Kidney epithelial cell (primary cell): ENCODE results near the gene JARID2. TPM values are rescaled to one million over a fixed set of nuclear protein-coding genes. Genes with fewer than 3 reads are reported as not detected.

ENCODE experiments used
- DNase-seq: peaks from one replicate; pipeline ENCODE4 v3.0.0-alpha.2; 2010; ENCODE audit warnings: low read depth
- H3K27me3 ChIP-seq: 2 replicates; pipeline ENCODE4 v1.6.0; 2011; ENCODE audit warnings: low read length; ENCODE audit not compliant: control insufficient read depth, insufficient read depth
- H3K36me3 ChIP-seq: 2 replicates; pipeline ENCODE4 v1.5.1; 2011; ENCODE audit warnings: low read length; ENCODE audit not compliant: control insufficient read depth, insufficient read depth
- H3K4me3 ChIP-seq: 2 replicates; pipeline ENCODE4 v1.5.1; 2011; ENCODE audit warnings: low read depth, mild to moderate bottlenecking, control low read depth, low read length
- total RNA-seq: library from RNA; depleted of rRNA; stranded (reverse); fragments of >200 nt; gene quantifications from 2 replicates; pipeline ENCODE4 v1.2.3, GENCODE V29; 2015
- TF ChIP-seq, protein P1 (sequence below): IDR thresholded peaks from 2 replicates; pipeline ENCODE4 v1.5.1; 2011; ENCODE audit warnings: mild to moderate bottlenecking, moderate library complexity, low read length, control low read depth, inconsistent platforms; ENCODE audit not compliant: insufficient read depth, poor library complexity, severe bottlenecking

The JARID2 gene
- total RNA-seq, 1 donor from 2014 or later, result 15.2 TPM

DNA sequence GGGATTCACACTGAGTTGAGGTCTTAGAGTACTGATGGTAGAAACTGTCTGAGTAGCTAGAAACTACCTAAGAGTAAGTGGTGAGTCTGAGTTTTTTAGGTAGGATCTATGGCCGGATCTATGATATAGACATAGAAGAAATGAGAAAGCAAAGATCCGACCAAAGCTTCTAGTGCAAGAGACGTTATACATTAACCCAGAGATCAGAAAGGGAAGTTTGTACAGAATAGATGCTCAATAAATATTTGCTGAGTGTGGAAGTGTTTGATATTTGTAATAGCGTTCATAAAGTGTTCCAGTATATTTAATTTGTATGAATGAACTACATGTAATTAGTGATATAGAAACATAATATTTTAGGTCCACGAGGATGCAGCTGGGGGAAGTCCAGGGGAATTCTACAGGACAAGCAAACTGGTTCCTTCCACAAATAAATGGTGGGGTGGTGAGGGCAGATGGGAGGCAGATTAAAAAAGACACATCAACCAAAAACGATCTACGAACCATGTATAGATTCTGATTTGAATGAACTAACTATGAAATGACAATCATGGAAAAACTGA, 31.9 kb upstream of the JARID2 start:
- H3K4me3 ChIP-seq, result no peak overlapping the region
- H3K27me3 ChIP-seq, result no peaks in the 10 kb centered on the region
- no peak for DNase-seq
- TF ChIP-seq, protein P1, sequence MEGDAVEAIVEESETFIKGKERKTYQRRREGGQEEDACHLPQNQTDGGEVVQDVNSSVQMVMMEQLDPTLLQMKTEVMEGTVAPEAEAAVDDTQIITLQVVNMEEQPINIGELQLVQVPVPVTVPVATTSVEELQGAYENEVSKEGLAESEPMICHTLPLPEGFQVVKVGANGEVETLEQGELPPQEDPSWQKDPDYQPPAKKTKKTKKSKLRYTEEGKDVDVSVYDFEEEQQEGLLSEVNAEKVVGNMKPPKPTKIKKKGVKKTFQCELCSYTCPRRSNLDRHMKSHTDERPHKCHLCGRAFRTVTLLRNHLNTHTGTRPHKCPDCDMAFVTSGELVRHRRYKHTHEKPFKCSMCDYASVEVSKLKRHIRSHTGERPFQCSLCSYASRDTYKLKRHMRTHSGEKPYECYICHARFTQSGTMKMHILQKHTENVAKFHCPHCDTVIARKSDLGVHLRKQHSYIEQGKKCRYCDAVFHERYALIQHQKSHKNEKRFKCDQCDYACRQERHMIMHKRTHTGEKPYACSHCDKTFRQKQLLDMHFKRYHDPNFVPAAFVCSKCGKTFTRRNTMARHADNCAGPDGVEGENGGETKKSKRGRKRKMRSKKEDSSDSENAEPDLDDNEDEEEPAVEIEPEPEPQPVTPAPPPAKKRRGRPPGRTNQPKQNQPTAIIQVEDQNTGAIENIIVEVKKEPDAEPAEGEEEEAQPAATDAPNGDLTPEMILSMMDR, result no peak
- no peaks in the 10 kb centered on the region for H3K36me3 ChIP-seq

DNA sequence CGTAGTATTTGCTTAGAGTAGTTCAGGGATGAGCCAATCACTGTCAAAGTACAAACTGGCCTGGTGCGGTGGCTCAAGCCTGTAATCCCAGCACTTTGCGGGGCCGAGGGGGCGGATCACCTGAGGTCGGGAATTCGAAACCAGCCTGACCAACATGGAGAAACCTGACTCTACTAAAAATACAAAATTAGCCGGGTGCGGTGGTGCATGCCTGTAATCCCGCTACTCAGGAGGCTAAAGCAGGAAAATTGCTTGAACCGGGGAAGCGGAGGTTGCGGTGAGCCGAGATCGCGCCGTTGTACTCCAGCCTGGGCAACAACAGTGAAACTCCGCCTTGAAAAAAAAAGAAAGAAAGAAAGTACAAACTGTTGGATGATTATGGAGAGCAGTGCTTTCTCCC, 27.5 kb upstream of the JARID2 start:
- no peaks in the 10 kb centered on the region for H3K27me3 ChIP-seq
- no peak for DNase-seq
- TF ChIP-seq, protein P1, result no peak

DNA sequence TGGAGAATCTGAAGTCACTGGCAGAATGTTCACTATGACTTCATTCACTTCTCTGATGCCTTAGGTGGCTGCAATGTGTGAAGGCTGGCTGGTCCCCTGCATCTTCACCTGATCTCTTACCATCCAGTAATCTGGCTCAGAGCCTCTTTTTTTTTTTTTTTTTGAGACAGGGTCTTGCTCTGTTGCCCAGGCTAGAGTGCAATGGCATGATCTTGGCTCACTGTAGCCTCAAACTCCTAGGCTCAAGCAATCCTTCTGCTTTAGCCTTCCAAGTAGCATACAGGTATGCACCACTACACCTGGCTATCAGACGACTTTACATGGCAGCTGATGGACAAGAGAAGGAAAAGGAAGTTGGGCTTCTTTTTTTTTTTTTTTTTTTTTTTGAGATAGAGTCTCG, 25.8 kb upstream of the JARID2 start:
- Histone ChIP-seq H3K27me3 (no peaks in the 10 kb centered on the region), H3K36me3 (no peaks in the 10 kb centered on the region), H3K4me3 (no peak overlapping the region)
- DNase-seq, result no peak
- TF ChIP-seq, protein P1, result no peak

More for the DNA sequence above, 27.5 kb upstream of the JARID2 start:
- no peak overlapping the region for H3K4me3 ChIP-seq
- no peaks in the 10 kb centered on the region for H3K36me3 ChIP-seq

DNA sequence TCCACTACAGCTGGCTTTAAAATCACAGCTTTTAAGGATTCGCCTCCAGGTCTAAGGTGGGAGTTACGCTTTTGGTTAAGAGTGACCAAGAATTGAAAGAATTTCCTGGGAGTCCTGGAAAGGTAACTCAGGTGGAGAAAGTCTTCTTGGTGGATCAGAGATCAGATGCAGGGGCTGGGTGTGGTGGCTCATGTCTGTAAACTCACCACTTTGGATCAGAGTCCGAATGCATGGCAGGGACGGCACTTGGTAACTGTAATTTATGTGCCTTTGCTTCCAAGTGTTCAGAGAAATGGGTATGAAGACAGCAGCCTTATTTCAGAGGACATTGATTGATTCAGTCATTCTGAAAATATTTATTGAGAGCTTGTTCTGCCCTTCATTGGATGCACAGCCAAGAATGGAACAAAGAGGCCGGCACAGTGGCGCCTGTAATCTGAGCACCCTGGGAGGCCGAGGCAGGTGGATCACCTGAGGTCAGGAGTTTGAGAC, 18.0 kb upstream of the JARID2 start:
- no peak for DNase-seq
- H3K36me3 ChIP-seq, result no peaks in the 10 kb centered on the region
- no peak overlapping the region for H3K4me3 ChIP-seq
- H3K27me3 ChIP-seq, result no peaks in the 10 kb centered on the region
- TF ChIP-seq, protein P1, result no peak

DNA sequence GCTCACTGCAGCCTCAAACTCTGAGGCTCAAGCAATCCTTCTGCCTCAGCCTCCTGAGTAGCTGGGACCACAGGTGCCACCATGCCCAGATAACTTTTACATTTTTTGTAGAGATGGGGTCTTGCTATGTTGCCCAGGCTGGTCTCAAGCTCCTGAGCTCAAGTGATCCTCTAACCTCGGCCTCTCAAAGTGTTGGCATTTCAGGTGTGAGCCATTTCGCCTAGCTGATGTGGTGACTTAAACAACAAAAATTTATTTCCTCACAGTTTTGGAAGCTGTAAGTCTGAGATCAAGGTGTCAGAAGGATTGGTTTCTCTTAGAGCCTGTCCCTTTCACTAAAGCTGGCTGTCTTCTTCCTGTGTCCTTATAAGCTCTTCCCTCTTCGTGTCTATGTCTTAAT, 15.0 kb upstream of the JARID2 start:
- Histone ChIP-seq H3K36me3 (no peaks in the 10 kb centered on the region), H3K27me3 (no peaks in the 10 kb centered on the region), H3K4me3 (no peak overlapping the region)
- no peak for DNase-seq
- TF ChIP-seq, protein P1, result no peak
